NCI-H2081 treated with DMSO at 0.1 percent for 48 hours (cell line): Measurements from ENCODE around the gene TMEM205.
A peak's percentile ranks its signal among the peaks of the same experiment; 100 is the strongest.
"Not testable (repeated sequence)": the region's sequence is repeated elsewhere in the genome, so short reads cannot be mapped to it uniquely, and the experiment has no call there.

Experiments used
- DNase-seq: peaks from one replicate; lab custom pipeline; 2025; lab: John Stamatoyannopoulos, UW

Gene TMEM205

DNA sequence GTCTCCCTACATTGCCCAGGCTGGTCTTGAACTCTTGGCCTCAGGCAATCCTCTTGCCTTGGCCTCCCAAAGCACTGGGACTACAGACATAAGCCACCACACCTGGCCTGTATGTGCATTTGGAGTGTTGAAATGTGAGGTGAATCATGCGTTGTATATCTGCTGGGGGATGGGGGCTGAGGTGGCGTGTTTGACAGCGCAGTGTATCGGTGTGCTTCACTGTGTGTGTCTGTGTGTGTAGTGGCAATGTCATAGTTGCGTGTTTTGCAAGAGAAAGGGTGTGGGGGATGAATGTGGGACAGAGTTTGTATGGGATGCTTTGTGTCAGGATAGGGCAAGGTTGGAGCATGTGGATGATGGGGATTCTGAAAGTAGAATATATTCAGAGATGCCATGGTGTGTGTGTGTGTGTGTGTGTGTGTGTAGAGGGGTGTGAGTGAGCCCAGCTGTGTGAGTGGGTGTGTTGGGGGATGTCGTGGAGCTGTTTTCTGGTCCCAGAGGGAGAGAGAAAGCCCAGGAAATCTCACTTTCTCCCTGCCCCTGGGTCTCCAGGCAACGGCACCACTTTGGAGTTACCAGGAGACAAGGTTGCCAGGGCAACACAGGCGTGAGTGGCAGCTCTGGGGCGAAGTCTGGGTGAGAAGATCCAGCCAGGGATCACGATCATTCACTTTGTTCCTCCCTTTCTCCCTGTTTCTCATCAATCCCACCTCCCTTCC lies 27.3 kb upstream of the TMEM205 start:
- peak; percentile 40 for DNase-seq

DNA sequence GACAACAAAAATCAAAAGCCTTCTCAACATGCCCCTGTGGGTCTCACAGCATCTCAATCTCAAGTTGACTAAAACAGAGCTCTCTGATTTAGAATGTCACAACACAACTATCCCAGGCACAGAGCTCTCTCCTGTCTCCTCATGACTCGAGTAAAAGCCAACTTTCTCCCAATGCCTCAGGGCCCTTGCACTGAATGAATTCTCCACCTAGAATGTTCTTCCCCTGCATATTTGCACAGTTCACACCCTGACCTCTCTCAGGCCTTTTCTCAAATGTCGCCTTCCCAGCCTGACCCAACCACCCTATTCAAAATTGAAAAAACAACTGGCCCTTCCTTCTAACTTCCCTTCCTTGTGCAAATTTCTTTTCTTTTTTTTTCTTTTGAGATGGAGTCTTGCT lies 24.7 kb upstream of the TMEM205 start:
- DNase-seq, result no peak

DNA sequence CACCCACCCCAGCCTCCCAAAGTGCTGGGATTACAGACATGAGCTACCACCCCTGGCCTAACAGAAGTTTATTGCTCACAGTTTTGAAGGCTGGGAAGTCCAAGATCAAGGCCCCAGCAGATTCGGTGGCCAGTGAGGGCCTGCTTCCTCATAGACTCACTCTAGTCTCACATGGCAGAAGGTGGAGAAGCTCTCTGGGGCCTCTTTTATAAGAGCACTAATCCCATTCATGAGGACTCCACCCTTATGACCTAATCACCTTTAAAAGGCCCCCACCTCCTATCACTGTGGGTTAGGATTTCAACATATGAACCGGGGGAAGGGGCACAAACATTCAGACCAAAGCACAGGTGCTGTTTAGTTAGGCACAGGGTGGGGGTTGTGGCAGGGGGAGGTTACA lies 21.5 kb upstream of the TMEM205 start:
- no peak for DNase-seq

DNA sequence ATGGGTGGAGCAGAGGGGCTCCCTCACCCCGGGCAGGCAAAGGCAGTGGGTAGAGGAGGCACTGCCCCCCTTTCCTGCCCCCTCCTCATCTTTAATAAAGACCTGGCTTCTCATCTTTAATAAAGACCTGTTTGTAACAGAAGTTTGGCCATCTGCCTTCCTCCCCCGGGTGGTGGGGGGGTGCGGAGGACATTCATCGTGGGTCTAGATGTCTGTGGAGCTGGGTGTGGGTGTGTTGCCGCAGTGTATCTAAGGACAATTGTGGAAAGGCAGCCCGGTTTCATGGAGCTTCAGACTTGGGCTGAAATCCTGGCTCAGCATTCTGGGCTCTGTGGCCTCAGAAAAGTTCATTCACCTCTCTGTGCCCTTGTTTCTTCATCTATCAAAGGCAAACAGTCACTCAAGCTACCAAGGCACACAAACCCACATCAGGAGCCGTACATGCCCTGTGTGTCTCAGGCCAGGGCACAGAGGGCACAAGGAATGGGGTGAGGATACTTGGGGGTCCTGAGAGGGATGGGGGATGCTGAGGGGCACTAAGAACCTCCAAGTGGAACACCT lies 19.6 kb upstream of the TMEM205 start:
- DNase-seq, result no peak

DNA sequence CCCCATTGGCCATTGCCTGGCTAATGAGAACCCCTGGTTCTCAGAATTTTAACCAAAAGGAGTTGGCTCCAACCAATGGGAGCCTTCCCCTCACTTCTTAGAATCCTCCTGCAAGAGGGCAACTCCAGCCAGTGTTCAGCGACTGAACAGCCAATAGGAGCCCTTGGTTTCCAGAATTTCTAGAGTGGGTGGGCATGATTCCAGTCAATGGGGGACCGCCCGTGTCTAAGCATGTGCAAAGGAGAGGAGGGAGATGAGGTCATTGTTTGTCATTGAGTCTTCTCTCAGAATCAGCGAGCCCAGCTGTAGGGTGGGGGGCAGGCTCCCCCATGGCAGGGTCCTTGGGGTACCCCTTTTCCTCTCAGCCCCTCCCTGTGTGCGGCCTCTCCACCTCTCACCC lies 18.9 kb upstream of the TMEM205 start:
- no peak for DNase-seq

DNA sequence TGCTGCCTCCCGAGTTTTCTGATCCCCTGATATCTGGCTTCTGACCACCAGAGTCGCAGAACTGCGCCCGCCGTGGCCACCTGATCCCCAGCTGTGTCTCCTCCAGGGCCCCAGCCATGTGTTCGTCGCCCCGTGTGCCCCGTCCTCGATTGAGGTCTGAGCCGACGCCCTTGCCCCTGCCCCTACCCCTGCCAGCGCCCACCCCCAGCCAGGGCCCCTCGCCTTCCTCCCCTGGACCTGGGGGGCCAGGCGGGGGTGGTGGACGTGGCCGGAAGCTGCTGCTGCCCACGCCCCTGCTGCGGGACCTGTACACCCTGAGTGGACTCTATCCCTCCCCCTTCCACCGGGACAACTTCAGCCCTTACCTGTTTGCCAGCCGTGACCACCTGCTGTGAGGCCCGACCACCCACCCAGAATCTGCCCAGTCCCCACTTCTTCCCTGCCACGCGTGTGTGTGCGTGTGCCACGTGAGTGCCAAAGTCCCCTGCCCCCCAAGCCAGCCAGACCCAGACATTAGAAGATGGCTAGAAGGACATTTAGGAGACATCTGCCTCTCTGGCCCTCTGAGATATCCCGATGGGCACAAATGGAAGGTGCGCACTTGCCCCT lies 18.3 kb upstream of the TMEM205 start:
- DNase-seq, result no peak

DNA sequence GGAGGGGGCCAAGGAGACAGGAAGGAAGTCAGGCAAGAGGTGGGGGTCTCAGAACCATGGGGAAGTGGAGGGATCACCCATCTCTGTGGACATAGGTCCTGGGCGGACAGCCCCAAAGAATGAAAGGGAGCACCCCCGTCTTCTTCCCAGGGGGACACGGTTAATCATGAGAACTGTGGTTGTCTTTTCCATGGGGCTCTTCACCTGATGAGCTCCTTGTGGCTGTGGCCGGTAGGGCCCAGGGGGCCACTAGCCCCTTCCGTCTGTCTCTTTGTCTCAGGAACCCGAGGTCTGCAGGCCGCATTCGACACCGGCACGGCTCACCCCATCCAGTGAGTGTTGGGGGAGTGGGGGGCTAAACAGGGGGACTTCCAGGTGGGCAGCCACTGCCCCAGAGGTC lies 17.8 kb upstream of the TMEM205 start:
- no peak for DNase-seq

DNA sequence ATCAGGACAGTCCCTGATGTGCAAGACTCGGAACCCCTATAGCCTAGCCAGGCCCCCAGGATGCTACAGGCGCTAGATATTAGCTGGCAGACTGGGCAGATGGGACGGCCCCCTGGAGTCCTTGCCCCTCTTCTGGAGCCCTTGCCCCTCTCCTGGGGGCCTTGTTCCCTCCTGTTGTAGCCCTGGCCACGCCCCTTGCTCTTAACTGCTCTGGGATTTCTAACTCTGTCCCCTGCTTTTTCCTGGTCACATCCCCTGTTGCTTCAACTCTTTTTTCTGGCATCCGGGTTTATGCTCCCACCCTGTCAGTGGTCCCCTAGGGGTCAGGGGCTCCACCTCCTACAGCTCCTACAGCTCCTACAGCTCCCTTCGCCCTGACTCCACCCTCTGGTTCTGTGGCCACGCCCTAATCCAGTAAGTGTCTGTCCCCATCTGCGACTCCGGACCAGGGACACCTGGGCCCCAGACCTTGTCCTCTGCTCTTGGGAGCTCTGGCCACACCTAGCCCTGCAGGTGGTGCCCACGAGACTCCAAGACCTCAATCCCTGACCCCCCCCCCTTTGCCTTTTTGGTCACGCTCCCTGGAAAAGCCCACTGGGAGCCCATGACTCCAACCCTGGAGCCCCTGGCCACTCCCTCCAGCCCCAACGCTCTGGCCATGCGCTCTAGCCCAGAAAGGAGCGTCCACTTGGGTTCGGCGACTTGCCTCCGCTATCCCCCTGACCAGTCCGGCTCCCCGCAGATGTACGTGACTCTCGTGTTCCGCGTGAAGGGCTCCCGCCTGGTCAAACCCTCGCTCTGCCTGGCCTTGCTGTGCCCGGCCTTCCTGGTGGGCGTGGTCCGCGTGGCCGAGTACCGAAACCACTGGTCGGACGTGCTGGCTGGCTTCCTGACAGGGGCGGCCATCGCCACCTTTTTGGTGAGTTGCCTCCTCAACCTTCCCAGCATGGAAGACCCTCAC lies 16.0 kb upstream of the TMEM205 start:
- no peak for DNase-seq

DNA sequence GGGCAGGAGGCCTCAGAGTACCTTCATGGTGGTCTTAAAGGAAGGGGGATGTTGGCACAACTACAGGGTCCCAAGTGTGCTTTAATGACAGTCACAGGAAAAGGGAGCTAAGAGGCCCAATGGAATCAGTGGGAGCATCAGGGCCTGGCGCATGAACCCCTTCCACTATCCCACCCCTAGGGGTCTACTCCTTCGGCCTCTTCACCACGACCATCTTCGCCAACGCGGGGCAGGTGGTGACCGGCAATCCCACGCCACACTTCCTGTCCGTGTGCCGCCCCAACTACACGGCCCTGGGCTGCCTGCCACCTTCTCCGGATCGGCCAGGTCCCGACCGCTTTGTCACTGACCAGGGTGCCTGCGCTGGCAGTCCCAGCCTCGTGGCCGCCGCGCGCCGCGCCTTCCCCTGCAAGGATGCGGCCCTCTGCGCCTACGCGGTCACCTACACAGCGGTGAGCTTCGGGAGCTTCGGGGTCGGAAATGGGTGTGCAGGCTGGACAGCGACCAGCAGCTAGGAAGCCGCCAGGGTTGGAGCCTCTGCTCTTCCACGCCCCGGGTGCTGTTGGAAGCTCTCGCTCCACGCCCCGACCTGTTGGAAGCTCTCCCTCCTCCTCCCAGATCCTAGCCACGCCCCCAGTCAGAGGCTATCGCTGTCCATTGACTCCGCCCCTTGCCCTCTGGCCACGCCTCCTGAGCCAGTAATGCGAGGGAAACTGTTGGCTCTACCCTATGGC lies 15.1 kb upstream of the TMEM205 start:
- DNase-seq, result no peak

DNA sequence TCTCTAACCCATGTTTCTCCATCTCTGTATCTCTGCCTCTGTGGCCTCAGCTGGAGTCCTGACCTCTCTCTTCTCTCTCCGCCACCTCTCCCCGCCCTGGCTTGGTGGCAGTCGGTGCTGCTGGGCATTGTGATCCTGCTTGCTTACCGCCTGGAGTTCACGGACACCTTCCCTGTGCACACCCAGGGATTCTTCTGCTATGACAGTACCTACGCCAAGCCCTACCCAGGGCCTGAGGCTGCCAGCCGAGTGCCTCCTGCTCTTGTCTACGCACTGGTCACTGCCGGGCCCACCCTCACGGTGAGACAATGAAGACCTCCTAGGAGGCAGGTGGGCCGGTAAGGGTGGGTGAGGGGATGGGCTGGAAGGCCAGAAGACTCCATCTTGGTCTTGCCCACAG lies 13.4 kb upstream of the TMEM205 start:
- DNase-seq, result no peak

DNA sequence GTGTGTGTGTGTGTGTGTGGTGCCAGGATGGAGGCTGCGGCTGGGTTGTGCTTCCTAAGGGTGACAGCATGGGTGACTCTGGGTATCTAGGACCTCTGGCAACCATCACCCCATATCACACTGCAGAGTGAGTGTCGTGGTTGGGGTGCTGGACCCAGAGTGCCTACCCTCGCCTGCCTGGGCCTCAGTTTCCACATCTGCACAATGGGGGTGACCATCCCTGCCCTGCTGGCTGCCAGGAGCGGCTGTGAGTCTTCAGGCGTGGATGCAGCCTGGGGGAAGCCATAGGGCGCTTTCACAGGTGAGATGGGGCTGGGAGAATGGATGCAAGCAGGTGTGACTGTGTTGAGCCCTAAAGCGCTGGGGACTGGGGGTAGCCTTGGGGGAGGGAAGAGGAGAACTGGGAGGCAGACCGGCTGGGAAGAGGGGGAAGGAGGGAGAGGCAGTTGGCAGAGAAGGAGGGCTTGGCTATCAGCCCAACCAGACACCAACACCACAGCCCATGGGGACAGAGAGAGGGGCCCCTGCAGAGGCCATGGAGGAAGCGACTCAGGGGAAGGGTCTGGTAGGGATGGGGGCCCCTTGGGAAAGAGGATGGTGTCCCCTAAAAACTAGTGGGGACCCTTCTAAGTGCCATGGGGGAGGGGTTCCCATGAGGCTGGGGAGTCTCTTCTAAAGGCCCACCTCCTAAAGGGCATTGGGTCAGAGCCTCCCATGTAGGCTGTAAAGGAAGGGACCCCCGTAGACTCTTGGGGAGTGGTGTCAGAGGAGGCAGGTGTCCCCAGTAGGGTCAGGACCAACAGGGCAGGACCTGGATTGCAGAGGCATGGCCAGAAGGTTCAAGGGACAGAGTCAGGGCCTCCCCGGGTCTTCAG lies 10.8 kb upstream of the TMEM205 start:
- DNase-seq, result no peak

DNA sequence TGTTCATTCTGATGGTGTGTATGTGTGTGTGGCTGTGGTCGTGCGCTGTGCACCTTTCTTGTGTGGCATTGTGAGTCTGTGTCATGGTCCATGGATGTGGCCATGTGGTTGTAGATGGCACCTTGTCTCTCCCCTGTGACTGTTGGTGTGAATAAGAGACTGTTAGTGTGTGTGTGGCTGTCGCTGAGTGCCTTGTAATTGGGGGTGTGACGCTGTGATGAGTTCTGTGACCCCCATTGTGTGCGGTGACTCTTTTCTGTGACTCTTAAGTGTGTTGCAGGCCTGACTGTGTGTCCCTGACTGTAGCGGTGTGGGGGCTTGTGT lies 10.0 kb upstream of the TMEM205 start:
- no peak for DNase-seq

DNA sequence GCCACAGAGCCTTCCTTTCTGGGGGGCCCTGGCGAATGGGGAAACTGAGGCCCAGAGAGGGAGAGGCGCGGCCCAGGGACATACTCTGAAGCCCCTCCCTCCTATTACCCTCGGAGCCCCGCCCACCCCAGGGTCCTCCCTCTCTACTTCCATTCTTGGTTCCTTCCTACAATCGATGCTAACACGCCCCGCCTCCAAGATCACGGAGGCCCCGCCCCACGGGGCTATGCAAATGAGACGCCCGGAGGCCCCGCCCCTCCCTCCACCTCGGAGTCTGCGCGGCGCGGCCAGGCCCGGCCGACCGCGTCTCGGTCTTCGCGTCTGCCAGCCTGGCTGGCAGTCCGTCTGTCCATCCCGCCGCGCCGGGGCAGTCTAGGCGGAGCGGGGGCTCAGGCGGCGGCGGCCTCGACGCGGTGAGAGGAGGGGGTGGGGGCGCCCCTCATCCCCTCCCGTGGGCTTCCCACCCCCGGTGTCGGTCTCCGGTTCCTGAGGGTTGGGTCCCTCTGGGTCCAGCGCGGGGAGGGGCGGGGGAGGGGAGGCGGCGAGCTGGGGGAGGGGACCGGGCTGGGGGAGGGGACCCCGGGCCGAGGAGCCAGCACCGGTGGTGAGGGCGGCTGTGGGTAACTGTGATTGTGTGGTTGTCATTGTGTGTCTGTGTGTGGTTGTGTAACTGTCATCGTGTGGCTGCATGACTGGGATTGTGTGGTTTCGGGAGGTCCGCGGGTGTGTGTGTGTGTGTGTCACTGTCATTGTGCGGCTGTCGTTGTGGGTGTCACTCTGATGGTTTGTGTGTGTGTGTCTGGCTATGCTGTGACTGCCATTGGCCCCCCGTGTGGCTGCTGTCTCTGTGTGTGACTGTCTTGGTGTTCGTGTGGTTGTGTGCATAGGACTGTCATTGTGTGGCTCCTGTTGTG lies 9.3 kb upstream of the TMEM205 start, which contains the start of gene PLPPR2:
Gene PLPPR2 (plus strand): TSS at position 273 of the 914 bp plus-strand sequence. CDS start 2,242 bp downstream, outside the sequence.
- DNase-seq, result peak; percentile 29

DNA sequence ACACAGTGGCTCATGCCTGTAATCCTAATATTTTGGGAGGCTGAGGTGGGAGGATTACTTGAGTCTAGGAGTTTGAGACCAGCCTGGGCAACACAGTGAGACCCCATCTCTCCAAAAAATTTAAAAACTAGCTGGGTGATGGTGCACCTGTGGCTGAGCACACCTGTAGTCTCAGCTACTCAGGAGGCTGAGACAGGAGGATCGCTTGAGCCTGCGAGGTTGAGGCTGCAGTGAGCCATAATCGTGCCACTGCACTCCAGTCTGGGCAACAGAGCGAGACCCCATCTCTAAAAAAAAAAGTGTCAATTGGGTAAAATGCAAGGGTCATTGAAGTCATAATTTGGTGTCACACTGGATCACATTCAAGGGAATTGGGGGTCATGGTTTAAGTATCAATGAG lies 8.0 kb upstream of the TMEM205 start:
- DNase-seq, result not testable (repeated sequence)

DNA sequence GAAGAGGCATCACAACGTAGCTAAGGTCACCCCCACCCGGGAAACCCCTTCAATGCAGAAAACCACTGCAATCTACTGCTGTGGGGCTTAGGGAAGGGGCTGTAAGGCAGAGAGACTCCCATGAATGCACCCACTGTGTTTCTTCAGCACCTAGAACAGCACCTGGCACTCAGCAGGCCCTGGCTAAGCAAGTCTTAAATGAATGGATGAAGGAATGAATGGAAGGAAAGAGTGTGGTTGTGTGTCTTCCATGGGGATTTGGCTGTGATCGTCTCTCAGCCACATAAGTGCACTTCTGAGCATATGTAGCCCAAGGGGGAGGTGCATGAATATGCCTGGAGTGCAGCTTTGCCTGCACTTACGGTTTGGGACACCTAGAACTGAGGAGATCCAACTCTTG lies 3.1 kb upstream of the TMEM205 start:
- no peak for DNase-seq

DNA sequence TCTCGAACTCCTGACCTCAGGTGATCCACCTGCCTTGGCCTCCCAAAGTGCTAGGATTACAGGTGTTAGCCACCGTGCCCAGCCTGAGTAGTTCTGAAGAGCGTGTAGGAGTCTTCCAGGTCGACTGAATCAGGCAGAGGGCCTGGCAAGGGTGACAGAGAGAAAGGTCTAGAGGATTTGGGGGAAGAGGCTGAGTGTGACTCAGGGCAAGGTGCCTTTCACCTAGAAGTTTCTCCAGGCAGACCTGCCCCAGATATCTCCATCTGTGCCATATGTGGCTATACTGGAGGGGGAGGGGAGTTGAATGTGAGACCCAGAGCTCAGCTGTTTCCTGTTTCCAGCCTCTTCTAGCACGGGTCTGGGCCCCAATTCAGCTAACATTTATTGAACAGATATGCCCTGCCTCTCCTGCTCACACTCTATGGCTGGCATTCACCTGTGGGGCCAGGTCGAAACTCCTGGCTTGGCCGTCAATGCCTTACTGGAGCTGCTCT lies 1.5 kb upstream of the TMEM205 start:
- DNase-seq, result no peak

DNA sequence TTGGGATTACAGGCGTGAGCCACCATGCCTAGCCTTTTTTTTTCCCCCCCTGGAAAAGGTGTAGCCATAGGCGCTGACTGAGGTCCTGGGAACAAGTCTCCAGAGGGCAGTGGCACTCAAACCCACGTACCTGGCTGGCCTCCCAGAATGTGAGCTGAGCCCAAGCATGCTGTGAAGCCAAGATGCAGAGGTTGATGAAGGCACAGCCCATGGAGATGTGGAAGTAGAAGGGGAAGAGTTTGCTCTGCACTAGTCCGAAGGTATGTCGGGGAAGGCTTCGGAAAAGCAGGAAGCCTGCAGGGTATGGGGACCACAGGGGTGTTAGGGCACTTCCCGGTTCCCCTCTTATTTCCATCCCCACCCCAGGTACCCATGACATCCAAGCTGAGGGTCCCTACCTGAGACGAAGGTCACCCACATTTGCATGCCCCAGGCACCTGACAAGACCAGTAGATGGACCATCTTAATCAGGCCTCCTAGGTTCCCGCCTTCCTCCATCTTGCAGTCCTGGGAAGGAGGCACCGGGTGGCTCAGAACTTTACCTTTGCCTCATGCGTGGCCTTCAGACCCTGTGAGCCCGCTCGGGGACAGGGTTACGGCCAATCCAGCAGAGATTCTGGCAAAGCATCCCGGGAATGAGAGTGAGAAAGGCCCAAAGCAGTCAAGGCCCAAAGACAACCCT lies 805 bp downstream of the TMEM205 start:
- no peak for DNase-seq

DNA sequence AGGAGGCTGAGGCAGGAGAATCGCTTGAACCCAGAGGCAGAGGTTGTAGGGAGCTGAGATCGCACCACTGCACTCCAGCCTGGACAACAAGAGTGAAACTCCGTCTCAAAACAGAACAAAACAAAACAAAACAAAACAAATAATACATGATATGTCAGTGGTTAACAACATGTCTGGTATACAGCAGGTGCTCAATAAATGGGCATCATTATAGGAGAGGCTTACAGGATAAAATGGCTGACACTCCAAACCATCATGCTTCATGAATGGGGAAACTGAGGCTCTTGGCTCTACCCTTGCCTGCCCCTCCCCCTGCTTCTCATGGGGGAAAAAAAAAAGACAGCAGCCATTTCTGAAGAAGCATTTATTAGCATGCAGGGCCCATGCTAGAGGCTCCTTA lies 3.6 kb downstream of the TMEM205 start:
- DNase-seq, result no peak

DNA sequence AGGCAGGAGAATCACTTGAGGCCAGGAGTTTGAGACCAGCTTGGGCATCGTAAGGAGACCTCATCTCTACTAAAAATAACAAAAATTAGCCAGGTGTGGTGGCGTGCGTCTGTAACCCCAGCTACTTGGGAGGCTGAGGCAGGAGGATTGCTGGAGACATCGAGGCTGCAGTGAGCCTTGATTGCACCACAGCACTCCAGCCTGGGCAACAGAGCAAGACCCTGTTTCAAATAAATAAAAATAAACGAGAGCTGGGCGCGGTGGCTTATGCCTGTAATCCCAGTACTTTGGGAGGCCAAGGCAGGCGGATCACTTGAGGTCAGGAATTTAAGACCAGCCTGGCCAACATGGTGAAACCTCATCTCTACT lies 6.0 kb downstream of the TMEM205 start:
- DNase-seq, result not testable (repeated sequence)
